ENCODE results near the gene KRTAP12-4.
"Not testable (repeated sequence)": the region's sequence is repeated elsewhere in the genome, so short reads cannot be mapped to it uniquely, and the experiment has no call there.

Gene KRTAP12-4

GRCh38 chr21:44686000-44686781, 31.7 kb upstream of the KRTAP12-4 start:
- no peak for DNase-seq (ENCODE audit: low read depth)
- no peak overlapping the region for H3K4me3 ChIP-seq (replicated peaks; ENCODE audit: low read depth, low read length)
- TF ChIP-seq CTCF (IDR thresholded peaks at IDR 0.05; ENCODE audit: low read length, missing control alignments): no peak

GRCh38 chr21:44685050-44685449, 30.6 kb upstream of the KRTAP12-4 start:
- DNase-seq (ENCODE audit: low read depth); H3K4me3 ChIP-seq (replicated peaks; ENCODE audit: low read depth, low read length): not testable (repeated sequence)

GRCh38 chr21:44684483-44684882, 30.0 kb upstream of the KRTAP12-4 start:
- no peak for DNase-seq (ENCODE audit: low read depth)
- no peak overlapping the region for H3K4me3 ChIP-seq (replicated peaks; ENCODE audit: low read depth, low read length)
- TF ChIP-seq CTCF (IDR thresholded peaks at IDR 0.05; ENCODE audit: low read length, missing control alignments): no peak

- no peak overlapping the region for H3K4me3 ChIP-seq (replicated peaks; ENCODE audit: low read depth, low read length)
- TF ChIP-seq CTCF (IDR thresholded peaks at IDR 0.05; ENCODE audit: low read length, missing control alignments): no peak
- DNase-seq (ENCODE audit: low read depth): no peak
These were observed 29.6 kb upstream of the KRTAP12-4 start for GRCh38 chr21:44684077-44684476.

- no peak for DNase-seq (ENCODE audit: low read depth)
- no peak overlapping the region for H3K4me3 ChIP-seq (replicated peaks; ENCODE audit: low read depth, low read length)
- no peak for TF ChIP-seq CTCF (IDR thresholded peaks at IDR 0.05; ENCODE audit: low read length, missing control alignments)
These were observed 28.2 kb upstream of the KRTAP12-4 start for GRCh38 chr21:44682580-44683151.

GRCh38 chr21:44681861-44682579, 27.6 kb upstream of the KRTAP12-4 start, which contains the start of gene KRTAP12-1:
Gene KRTAP12-1, minus strand, starts transcription at chr21:44682163. Its CDS starts 40 bp downstream, at chr21:44682123.
- no peak within 1 kb of the TSS for H3K4me3 ChIP-seq (replicated peaks; ENCODE audit: low read depth, low read length)
- TF ChIP-seq CTCF (IDR thresholded peaks at IDR 0.05; ENCODE audit: low read length, missing control alignments): no peak

GRCh38 chr21:44681152-44681551, 26.7 kb upstream of the KRTAP12-4 start:
- no peak for DNase-seq (ENCODE audit: low read depth)
- no peak overlapping the region for H3K4me3 ChIP-seq (replicated peaks; ENCODE audit: low read depth, low read length)
- TF ChIP-seq CTCF (IDR thresholded peaks at IDR 0.05; ENCODE audit: low read length, missing control alignments): no peak

More at GRCh38 chr21:44681861-44682579, 27.6 kb upstream of the KRTAP12-4 start, which contains the start of gene KRTAP12-1:
- DNase-seq (ENCODE audit: low read depth): no peak

Data from fibroblast of pulmonary artery (primary cell).